ENCODE data around the gene CIPC.

DNA sequence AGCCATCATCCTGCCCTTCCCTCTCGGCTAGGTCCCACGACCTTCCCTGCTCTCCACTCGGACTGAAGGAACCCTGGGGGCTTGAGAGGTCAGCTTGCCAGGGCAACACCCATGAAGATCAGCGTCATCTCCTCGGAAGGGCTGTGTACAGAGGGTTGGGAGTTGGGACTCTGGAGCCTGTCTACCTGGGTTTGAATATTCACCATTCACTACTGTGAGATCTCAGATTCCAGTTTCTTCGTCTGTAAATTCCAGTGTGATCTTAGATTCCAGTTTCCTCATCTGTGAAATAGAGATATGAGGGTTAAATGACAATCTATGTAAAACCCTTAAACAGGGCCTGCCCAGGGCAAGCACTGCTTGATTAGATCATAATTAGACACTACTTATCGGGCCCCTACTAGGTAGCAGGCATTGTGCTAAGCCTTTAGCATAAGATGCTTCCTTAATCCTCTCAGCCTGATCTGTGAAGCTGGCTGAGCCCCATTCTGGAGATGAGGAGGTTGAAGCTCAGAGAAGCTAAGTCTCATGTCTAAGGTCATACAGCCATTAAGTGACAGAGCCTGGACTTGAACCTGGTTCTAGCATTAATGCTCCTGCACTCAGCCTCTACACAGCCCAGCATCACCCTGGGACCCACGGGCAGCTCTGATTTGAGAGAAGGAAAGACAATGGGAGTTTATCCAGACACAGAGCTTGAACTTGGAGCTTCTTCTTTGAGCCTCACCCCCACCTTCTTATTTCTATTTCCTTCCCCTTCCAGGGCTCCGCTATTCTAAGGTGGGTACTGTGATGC, 44.1 kb downstream of the CIPC start:
- TF ChIP-seq, protein P1, sequence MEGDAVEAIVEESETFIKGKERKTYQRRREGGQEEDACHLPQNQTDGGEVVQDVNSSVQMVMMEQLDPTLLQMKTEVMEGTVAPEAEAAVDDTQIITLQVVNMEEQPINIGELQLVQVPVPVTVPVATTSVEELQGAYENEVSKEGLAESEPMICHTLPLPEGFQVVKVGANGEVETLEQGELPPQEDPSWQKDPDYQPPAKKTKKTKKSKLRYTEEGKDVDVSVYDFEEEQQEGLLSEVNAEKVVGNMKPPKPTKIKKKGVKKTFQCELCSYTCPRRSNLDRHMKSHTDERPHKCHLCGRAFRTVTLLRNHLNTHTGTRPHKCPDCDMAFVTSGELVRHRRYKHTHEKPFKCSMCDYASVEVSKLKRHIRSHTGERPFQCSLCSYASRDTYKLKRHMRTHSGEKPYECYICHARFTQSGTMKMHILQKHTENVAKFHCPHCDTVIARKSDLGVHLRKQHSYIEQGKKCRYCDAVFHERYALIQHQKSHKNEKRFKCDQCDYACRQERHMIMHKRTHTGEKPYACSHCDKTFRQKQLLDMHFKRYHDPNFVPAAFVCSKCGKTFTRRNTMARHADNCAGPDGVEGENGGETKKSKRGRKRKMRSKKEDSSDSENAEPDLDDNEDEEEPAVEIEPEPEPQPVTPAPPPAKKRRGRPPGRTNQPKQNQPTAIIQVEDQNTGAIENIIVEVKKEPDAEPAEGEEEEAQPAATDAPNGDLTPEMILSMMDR (IDR thresholded peaks at IDR 0.05; ENCODE audit: insufficient read depth, low read length, poor library complexity, severe bottlenecking): no peak
- TF ChIP-seq EZH2phosphoT487 (conservative IDR thresholded peaks at IDR 0.05; ENCODE audit: low read length): no peak

All from SU-DHL-6 (cell line).